Urinary bladder (tissue), 4 donors: Measurements from ENCODE around the gene MAB21L3. TPM values are rescaled to one million over a fixed set of nuclear protein-coding genes. Genes with fewer than 3 reads are reported as not detected.

Experiments
- DNase-seq: peaks from one replicate; pipeline ENCODE4 v3.0.0-alpha.2; 2015; ENCODE audit errors: extremely low spot score
- H3K27ac ChIP-seq: one replicate; pipeline ENCODE4 v1.5.1; 2013; ENCODE audit warnings: low read depth, mild to moderate bottlenecking, moderate library complexity
- H3K36me3 ChIP-seq: one replicate; pipeline ENCODE4 v1.6.1; 2013; ENCODE audit warnings: mild to moderate bottlenecking, moderate library complexity; ENCODE audit not compliant: insufficient read depth
- H3K4me1 ChIP-seq: one replicate; pipeline ENCODE4 v1.6.1; 2013; ENCODE audit warnings: mild to moderate bottlenecking, moderate library complexity; ENCODE audit not compliant: insufficient read depth
- H3K4me3 ChIP-seq: one replicate; pipeline ENCODE4 v1.5.1; 2013; ENCODE audit warnings: low read depth, low read length
- WGBS: extraction: QIAGEN DNeasy Blood & Tissue Kit; methylation state at CpG from one replicate; pipeline ENCODE4 v1.1.7; 2013; 5-methylcytosine and 5-hydroxymethylcytosine counted together
- polyA plus RNA-seq: library from polyadenylated mRNA; stranded (reverse); fragments of 200-250 nt; gene quantifications from one replicate; pipeline ENCODE4 v1.2.3, GENCODE V29; 2013
- total RNA-seq: library from RNA; depleted of rRNA; stranded (reverse); fragments of >200 nt; gene quantifications from one replicate; pipeline ENCODE4 v1.2.3, GENCODE V29; 2014
- donor health status: healthy with polysubstance abuse.
- donor health status: healthy.

MAB21L3 gene
- total and polyA plus RNA-seq, 2 donors: 0.76 to 3.2 TPM

GRCh38 chr1:116153692-116154031, 42.5 kb downstream of the MAB21L3 start:
- Histone ChIP-seq H3K36me3 (no peaks in the 10 kb centered on the region), H3K4me1 (no peaks in the 10 kb centered on the region), H3K4me3 (no peak overlapping the region), H3K27ac (no peak overlapping the region)
- no peak for DNase-seq

GRCh38 chr1:116154536-116154935, 43.3 kb downstream of the MAB21L3 start:
- WGBS: 89% methylated on average over 4 of the region's 4 CpGs
- no peaks in the 10 kb centered on the region for H3K36me3 ChIP-seq

GRCh38 chr1:116157096-116157495, 45.9 kb downstream of the MAB21L3 start:
- Histone ChIP-seq H3K4me1 (no peaks in the 10 kb centered on the region), H3K4me3 (no peak overlapping the region), H3K27ac (no peak overlapping the region), H3K36me3 (no peaks in the 10 kb centered on the region)
- 92% methylated on average over 4 of the region's 4 CpGs for WGBS
- DNase-seq: no peak

More at GRCh38 chr1:116154536-116154935, 43.3 kb downstream of the MAB21L3 start:
- H3K4me3 ChIP-seq: no peak overlapping the region
- DNase-seq: no peak
- H3K27ac ChIP-seq: no peak overlapping the region
- H3K4me1 ChIP-seq: no peaks in the 10 kb centered on the region

GRCh38 chr1:116159177-116159576, 48.0 kb downstream of the MAB21L3 start:
- Histone ChIP-seq H3K27ac (no peak overlapping the region), H3K4me3 (no peak overlapping the region), H3K36me3 (no peaks in the 10 kb centered on the region), H3K4me1 (no peaks in the 10 kb centered on the region)
- DNase-seq: no peak
- 87% methylated on average over 1 of the region's 1 CpG for WGBS

GRCh38 chr1:116159611-116160010, 48.4 kb downstream of the MAB21L3 start:
- no peaks in the 10 kb centered on the region for H3K36me3 ChIP-seq
- no peaks in the 10 kb centered on the region for H3K4me1 ChIP-seq
- WGBS: 60% methylated on average over 1 of the region's 1 CpG
- H3K27ac ChIP-seq: no peak overlapping the region
- DNase-seq: no peak
- H3K4me3 ChIP-seq: no peak overlapping the region

- H3K36me3 ChIP-seq: no peaks in the 10 kb centered on the region
- H3K4me3 ChIP-seq: no peak overlapping the region
- 72% methylated on average over 2 of the region's 2 CpGs for WGBS
- H3K27ac ChIP-seq: no peak overlapping the region
- no peaks in the 10 kb centered on the region for H3K4me1 ChIP-seq
- no peak for DNase-seq
These were observed 50.2 kb downstream of the MAB21L3 start for GRCh38 chr1:116161390-116161789.

- no peaks in the 10 kb centered on the region for H3K36me3 ChIP-seq
- no peak for DNase-seq
- H3K27ac ChIP-seq: no peak overlapping the region
- no peaks in the 10 kb centered on the region for H3K4me1 ChIP-seq
- H3K4me3 ChIP-seq: no peak overlapping the region
These were observed 50.7 kb downstream of the MAB21L3 start for GRCh38 chr1:116161877-116162390.

GRCh38 chr1:116163533-116163932, 52.3 kb downstream of the MAB21L3 start:
- H3K4me1 ChIP-seq: no peaks in the 10 kb centered on the region
- DNase-seq: no peak
- no peak overlapping the region for H3K4me3 ChIP-seq
- no peak overlapping the region for H3K27ac ChIP-seq
- H3K36me3 ChIP-seq: no peaks in the 10 kb centered on the region

GRCh38 chr1:116164150-116164549, 53.0 kb downstream of the MAB21L3 start:
- no peaks in the 10 kb centered on the region for H3K36me3 ChIP-seq
- no peaks in the 10 kb centered on the region for H3K4me1 ChIP-seq
- no peak overlapping the region for H3K27ac ChIP-seq
- 35% methylated on average over 2 of the region's 2 CpGs for WGBS
- DNase-seq: no peak
- H3K4me3 ChIP-seq: no peak overlapping the region

- H3K27ac ChIP-seq: no peak overlapping the region
- no peak overlapping the region for H3K4me3 ChIP-seq
- DNase-seq: no peak
These were observed 53.6 kb downstream of the MAB21L3 start for GRCh38 chr1:116164604-116165368.

GRCh38 chr1:116165572-116165971, 54.4 kb downstream of the MAB21L3 start:
- Histone ChIP-seq H3K27ac (no peak overlapping the region), H3K4me1 (no peaks in the 10 kb centered on the region), H3K36me3 (no peaks in the 10 kb centered on the region), H3K4me3 (no peak overlapping the region)
- DNase-seq: no peak
- 84% methylated on average over 9 of the region's 9 CpGs for WGBS

More at GRCh38 chr1:116164604-116165368, 53.6 kb downstream of the MAB21L3 start:
- WGBS: 43% methylated on average over 4 of the region's 4 CpGs
- Histone ChIP-seq H3K4me1 (no peaks in the 10 kb centered on the region), H3K36me3 (no peaks in the 10 kb centered on the region)

- H3K27ac ChIP-seq: no peak overlapping the region
- H3K4me3 ChIP-seq: no peak overlapping the region
- WGBS: 82% methylated on average over 6 of the region's 6 CpGs
- no peak for DNase-seq
- H3K36me3 ChIP-seq: no peaks in the 10 kb centered on the region
- no peaks in the 10 kb centered on the region for H3K4me1 ChIP-seq
These were observed 54.9 kb downstream of the MAB21L3 start for GRCh38 chr1:116166011-116166571.

- H3K27ac ChIP-seq: no peak overlapping the region
These were observed 55.5 kb downstream of the MAB21L3 start for GRCh38 chr1:116166655-116167054.

GRCh38 chr1:116167625-116168276, 56.6 kb downstream of the MAB21L3 start:
- Histone ChIP-seq H3K4me3 (peak overlapping the region; percentile 64), H3K4me1 (no peaks in the 10 kb centered on the region), H3K27ac (no peak overlapping the region), H3K36me3 (no peaks in the 10 kb centered on the region)
- DNase-seq: no peak
- WGBS: 16% methylated on average over 35 of the region's 35 CpGs

More at GRCh38 chr1:116166655-116167054, 55.5 kb downstream of the MAB21L3 start:
- no peak overlapping the region for H3K4me3 ChIP-seq
- whole genome bisulfite sequencing: 95% methylated on average over 4 of the region's 4 CpGs
- no peak for DNase-seq
- no peaks in the 10 kb centered on the region for H3K4me1 ChIP-seq
- H3K36me3 ChIP-seq: no peaks in the 10 kb centered on the region
